ENCODE measurements around the gene EIF5A.
"Not testable (repeated sequence)": the region's sequence is repeated elsewhere in the genome, so short reads cannot be mapped to it uniquely, and the experiment has no call there.

The EIF5A gene

GRCh38 chr17:7332600-7333069 lies 25.2 kb downstream of the EIF5A start:
- not testable (repeated sequence) for DNase-seq

GRCh38 chr17:7334938-7335538 lies 27.6 kb downstream of the EIF5A start:
- DNase-seq: no peak

- not testable (repeated sequence) for DNase-seq
Measured at GRCh38 chr17:7335765-7336164, 28.3 kb downstream of the EIF5A start.

GRCh38 chr17:7336240-7337175 lies 29.1 kb downstream of the EIF5A start, which contains the start of gene ACAP1:
ACAP1 (plus strand) TSS chr17:7336529; CDS start chr17:7336735, 206 bp downstream.
- DNase-seq: no peak

GRCh38 chr17:7337600-7337999 lies 30.2 kb downstream of the EIF5A start:
- not testable (repeated sequence) for DNase-seq

- no peak for DNase-seq
Measured at GRCh38 chr17:7340179-7340578, 32.8 kb downstream of the EIF5A start.

GRCh38 chr17:7341842-7342241 lies 34.4 kb downstream of the EIF5A start:
- no peak for DNase-seq

GRCh38 chr17:7343250-7343649 lies 35.8 kb downstream of the EIF5A start:
- no peak for DNase-seq

GRCh38 chr17:7346761-7347614 lies 39.6 kb downstream of the EIF5A start:
- no peak for DNase-seq

- no peak for DNase-seq
Measured at GRCh38 chr17:7347630-7348477, 40.4 kb downstream of the EIF5A start.

- DNase-seq: no peak
Measured at GRCh38 chr17:7348478-7349242, 41.2 kb downstream of the EIF5A start.

GRCh38 chr17:7351665-7352502 lies 44.5 kb downstream of the EIF5A start, which contains the start of gene KCTD11:
KCTD11 (plus strand) TSS chr17:7352162.
- peak; percentile 68 to 84 for DNase-seq

GRCh38 chr17:7352503-7352889 lies 45.1 kb downstream of the EIF5A start:
- no peak for DNase-seq

- DNase-seq: no peak
Measured at GRCh38 chr17:7352910-7353635, 45.6 kb downstream of the EIF5A start.

GRCh38 chr17:7354262-7354843 lies 46.9 kb downstream of the EIF5A start:
- no peak for DNase-seq

- peak in 1 of 2 donors; percentile 42 for DNase-seq
Measured at GRCh38 chr17:7355053-7355452, 47.6 kb downstream of the EIF5A start, which contains the start of gene TMEM95. TMEM95 (plus strand) TSS chr17:7355156; CDS start chr17:7355205, 49 bp downstream.

- DNase-seq: no peak
Measured at GRCh38 chr17:7355573-7355972, 48.1 kb downstream of the EIF5A start.

GRCh38 chr17:7356072-7356549 lies 48.7 kb downstream of the EIF5A start:
- peak in 1 of 2 donors; percentile 69 for DNase-seq

- DNase-seq: no peak
Measured at GRCh38 chr17:7356756-7357155, 49.3 kb downstream of the EIF5A start.
